ENCODE data around the gene CELF2.
A peak's percentile ranks its signal among the peaks of the same experiment; 100 is the strongest.
"Not testable (repeated sequence)": the region's sequence is repeated elsewhere in the genome, so short reads cannot be mapped to it uniquely, and the experiment has no call there.

The CELF2 gene

GRCh38 chr10:11175823-11176243 is 158.2 kb downstream of the CELF2 start:
- peak; percentile 37 for DNase-seq (ENCODE audit: low spot score)

DNA sequence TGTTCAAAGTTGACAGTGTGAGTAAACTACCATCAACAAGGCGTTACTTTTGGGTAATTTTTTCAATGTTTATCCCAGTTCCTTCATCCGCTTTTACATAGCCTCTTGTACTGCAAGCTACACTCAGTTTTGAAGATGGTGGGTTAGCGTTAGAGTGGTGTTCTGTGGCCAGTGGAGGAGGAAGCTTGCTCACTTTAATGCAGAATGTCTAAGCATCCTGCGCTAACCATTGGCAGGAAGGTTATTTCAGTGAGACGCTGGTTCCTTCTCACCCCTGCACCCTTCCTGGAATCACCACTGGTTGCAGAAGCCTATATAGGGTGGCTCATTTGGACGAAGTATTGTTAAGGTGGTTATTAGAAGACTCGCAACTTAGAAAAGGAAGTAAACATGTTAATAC is 159.1 kb downstream of the CELF2 start:
- DNase-seq (ENCODE audit: low spot score), result no peak

DNA sequence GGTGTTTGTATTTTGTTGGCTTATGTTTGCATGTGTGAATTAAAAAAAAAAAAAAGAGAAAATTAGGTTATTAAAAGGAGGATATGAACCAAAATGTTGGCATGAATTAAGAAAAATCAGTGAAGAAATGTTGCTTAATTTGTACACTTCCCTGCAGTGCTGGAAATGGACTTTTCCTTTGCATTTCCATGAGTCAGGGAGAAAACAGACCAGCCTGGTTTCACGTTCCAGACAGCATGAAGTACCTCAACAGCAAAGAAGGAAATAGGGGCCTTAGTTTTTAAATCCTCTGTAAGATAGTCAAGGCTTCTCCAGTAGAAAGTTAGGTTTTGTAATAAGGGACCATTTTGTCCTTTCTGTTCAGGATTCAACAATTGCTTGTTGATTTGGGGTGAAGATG is 159.7 kb downstream of the CELF2 start:
- DNase-seq (ENCODE audit: low spot score), result no peak

GRCh38 chr10:11177926-11178471 is 160.3 kb downstream of the CELF2 start:
- no peak for DNase-seq (ENCODE audit: low spot score)

- DNase-seq (ENCODE audit: low spot score), result peak; percentile 68
These were observed 161.2 kb downstream of the CELF2 start for GRCh38 chr10:11178606-11179515.

- DNase-seq (ENCODE audit: low spot score), result no peak
These were observed 161.9 kb downstream of the CELF2 start for GRCh38 chr10:11179516-11180105.

GRCh38 chr10:11180228-11180627 is 162.6 kb downstream of the CELF2 start:
- no peak for DNase-seq (ENCODE audit: low spot score)

DNA sequence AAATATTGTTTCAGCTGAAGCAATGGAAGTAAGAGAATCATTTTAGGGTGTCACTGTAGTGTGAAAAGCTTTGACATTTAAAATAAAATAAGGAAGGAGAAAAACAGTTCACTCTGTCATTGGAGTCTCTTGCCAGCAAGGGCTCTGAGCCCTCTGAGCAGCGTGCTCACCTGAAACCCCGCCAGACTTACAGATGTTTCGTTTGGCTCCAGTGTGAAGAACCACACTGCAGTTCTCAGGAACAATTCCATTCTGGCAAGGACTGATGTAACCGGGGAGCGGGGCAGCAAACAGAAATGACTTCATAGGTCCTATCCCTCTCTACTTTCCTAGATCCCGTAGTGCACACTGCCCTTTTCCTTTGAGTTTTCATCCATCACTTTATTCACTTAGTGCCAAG is 164.3 kb downstream of the CELF2 start:
- DNase-seq (ENCODE audit: low spot score), result no peak

DNA sequence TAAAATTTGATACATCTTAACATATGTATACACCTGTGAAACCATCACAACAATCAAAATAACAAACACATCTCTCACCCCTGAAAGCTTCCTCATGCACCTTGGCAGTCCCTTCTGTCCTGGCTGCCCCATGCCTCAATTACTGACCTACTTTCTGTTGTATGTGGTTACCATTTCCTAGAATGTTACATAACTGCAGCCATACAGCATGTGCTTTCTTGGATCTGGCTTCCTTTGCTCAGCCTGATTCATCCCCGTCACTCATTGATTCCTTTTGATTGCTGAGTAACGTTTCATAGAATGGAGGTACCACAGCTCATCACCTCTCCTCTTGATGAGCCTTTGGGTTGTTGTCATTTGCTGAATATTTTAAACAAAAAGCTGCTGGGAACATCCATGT is 165.3 kb downstream of the CELF2 start:
- DNase-seq (ENCODE audit: low spot score), result no peak

DNA sequence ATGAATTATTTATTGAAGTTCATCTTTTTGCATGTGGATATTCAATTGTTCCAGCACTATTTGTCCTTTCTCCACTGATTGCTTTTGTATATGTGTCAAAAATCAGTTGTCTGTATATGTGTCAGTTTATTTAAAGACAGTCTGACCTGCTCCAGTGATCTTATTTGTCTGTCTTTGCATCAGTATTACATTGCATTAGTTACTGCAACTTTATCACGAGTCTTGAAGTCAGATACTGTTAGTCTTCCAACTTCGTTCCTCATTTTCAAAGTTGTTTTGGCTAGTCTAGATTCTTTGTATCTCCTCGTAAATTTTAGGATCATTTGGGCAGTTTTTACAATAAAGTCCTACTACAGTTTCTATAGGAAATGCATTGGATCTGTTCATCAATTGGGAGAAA is 166.4 kb downstream of the CELF2 start:
- no peak for DNase-seq (ENCODE audit: low spot score)

GRCh38 chr10:11185128-11185665 is 167.5 kb downstream of the CELF2 start:
- not testable (repeated sequence) for DNase-seq (ENCODE audit: low spot score)

DNA sequence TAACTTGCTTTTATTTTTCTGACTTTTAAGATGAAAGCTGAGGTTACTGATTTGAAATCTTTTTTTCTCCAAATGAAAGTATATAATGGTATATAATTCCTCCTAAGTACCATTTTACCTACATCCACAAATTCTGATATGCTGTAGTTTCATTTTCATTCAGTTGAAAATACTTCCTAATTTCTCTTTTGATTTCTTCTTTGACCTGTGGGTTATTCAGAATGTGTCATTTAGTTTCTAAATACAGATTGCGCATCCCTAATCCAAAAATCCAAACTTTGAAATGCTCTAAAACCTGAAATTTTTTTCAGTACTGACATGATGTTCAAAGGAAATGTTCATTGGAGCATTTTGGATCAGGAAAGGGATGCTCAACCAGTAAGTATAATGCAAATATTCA is 168.7 kb downstream of the CELF2 start:
- no peak for DNase-seq (ENCODE audit: low spot score)

DNA sequence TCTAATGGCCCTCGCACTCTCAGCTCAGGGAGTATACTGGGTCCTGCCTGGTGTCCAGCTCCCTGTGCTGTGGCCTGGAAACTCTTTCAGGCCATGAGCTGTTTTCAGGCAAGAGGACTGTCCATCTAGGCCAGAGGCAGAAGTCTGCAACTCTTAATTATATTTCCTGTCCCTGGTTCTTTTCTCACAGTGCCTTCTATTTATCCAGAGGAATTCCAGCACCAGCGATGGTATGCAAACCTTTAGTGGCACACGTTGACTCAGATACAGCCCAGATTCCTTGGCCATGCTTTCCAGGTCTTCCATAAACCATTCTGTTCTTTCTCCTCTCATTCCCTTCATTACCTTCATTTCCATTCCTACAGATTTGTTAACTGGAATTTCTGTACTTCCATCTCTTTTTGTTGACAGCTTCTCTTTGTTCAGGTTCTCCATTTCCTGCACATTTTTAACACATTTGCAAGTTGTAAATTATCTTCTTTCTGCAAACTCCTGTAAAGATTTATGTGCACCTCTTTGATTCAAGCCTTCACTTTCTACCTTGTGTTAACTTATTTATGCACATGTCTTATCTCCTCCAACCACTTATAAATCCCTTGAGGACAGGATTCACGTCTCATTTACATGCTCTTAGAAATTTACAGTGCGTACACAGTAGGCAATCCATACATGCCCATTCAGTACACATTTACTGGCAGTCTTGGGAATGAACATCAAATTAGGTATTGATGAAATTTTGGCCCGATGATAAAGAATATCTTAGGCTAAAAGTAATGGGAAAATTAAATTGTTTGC is 172.1 kb downstream of the CELF2 start:
- no peak for DNase-seq (ENCODE audit: low spot score)

DNA sequence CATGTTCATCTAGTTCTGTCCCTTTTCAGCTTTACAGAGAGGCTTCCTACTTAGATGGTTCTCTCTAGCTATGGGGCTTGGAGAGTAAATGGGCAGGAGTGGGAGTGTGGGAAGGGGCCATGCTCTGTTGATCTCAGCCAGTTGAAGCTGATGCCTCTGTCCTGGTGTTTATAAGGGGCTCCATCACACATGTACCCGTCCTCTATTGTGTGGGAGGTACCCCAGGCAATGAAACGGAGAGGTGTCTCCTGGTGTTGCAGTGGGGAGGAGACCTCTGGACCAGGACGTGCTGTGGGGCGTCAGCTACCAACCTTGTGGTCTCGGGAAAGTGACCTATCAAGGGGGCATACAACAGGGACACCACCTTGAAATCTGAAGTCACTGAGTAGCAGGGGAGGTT is 173.5 kb downstream of the CELF2 start:
- DNase-seq (ENCODE audit: low spot score), result no peak

GRCh38 chr10:11191678-11192077 is 174.0 kb downstream of the CELF2 start:
- no peak for DNase-seq (ENCODE audit: low spot score)

DNA sequence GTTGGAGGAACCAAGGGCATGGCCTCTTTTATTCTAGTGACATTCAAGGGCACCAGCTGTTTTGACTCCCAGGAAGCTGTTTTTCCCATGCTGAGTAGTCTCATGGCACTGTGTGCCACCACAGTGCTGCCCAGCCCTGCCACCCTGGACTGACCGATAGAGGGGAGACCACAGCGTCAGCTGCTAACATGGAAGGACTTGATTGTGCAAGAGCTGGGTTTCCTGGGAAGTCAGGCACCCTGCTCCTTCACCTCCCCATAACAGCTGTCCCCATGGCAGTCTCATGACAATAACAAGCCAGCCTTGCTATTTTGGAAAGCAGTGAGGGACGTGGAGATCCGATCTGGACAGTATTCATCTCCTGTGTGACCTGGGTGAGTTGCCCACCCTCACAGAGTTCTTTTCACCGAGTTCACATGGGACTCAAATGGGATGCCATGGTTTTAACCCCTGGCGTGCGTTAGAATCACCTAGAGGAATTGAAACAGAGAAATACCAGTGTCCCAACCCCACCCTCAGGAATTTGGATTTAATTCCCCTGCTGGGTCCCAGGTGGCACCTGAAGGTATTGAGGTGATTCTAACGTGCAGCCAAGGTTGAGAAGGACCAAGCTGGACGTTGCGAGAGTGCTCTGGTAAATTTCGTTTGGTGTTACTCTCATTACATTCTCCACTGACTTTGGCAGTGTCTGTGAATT is 174.8 kb downstream of the CELF2 start:
- no peak for DNase-seq (ENCODE audit: low spot score)

- no peak for DNase-seq (ENCODE audit: low spot score)
These were observed 175.4 kb downstream of the CELF2 start for GRCh38 chr10:11193001-11193551.

DNA sequence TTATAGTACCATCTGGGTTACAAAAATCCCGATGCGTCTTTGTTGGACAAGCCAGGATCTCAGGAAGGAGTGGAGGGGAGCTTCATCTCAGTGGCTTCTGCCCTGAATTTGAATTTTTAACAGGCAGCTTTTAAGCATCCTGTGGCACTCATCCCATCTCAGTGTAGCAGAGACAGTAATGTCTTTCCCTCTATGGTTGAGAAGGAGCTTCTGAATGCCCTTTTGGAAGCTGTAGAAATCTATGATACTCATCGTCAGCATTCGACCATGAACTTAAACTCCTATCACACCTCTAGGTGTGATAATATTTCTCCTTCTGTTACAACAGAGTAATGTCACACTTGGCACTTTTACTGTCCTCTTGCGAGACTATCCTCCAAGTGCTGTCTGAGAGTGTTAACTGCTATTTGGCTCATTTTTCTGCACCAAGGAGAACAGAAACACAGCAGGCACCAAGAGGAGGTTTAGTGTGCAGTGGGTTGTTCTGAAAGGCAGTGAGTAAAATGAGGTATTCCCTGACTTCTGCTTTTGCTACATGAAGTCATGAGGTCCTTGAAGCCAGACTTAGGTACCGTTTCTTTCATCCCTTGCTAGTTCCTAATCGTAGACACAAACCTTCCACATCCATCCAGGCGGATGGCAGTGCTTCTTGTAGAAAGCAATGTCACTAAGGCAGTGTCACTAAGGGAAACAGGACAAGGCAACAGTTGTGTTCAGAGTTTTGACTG is 177.4 kb downstream of the CELF2 start:
- DNase-seq (ENCODE audit: low spot score), result no peak

DNA sequence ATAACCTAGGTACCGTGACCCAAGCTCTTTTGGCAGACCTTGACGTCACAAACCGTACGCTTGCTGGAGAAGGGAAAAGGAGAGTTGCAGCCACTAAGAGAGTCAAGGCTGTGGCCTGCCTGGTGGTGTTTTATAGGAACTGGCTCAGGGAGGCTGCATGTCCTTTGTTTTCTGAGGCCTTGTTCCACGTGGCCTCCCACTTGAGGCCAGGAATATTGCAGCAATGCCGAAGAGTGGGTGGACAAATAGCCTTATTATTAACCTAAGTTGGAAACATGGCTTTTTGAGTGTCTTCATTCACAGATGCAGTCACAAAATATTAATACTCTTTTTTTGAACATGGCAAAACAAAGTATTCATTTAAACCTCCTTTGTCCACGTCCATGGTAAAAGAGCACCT is 178.0 kb downstream of the CELF2 start:
- no peak for DNase-seq (ENCODE audit: low spot score)

DNA sequence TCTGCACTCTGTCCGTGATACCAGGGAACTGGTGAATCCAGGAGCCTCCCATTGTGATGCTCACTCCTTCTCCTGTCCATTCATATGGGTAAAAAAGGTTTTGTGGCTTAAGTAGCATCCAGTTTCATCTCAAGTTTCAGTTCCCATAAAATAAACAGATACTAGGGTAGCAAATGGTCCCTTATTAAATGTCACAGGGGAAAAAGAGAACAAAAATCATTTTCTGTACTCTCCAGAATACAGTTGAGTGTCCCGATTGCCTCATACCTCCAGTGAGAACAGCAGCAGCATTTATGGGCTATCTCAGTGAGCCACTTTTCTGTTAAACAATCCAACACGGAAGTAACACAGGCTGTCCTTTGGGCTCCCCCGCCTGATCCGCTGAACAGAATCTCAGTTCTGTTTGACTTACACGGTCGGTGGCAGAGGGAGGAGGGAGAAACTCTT is 179.6 kb downstream of the CELF2 start:
- peak; percentile 35 for DNase-seq (ENCODE audit: low spot score)

Data from germinal center (tissue), 1 donor.